Esophagus squamous epithelium (tissue), 5 donors: ENCODE data around the gene UBB. TPM values are rescaled to one million over a fixed set of nuclear protein-coding genes. Genes with fewer than 3 reads are reported as not detected.

ENCODE experiments used
- DNase-seq: peaks from one replicate; lab custom pipeline; 2025; lab: John Stamatoyannopoulos, UW
- H3K27ac ChIP-seq, 4 donors: fragments of 200-600 bp; sonication (generic); one replicate each; pipeline ENCODE4 v1.5.1; 2016 to 2019; ENCODE audit warnings: mild to moderate bottlenecking in 1 of 4
- H3K27me3 ChIP-seq, 4 donors: fragments of 200-600 bp; sonication (generic); 1 replicate in 3 of 4; 2 replicates in 1 of 4; pipeline versions ENCODE4 v1.5.1 to v1.6.0; 2017 to 2021; ENCODE audit warnings: antibody characterized with exemption in 1 of 4
- H3K36me3 ChIP-seq, 3 donors: fragments of 200-600 bp; sonication (generic); one replicate each; pipeline ENCODE4 v1.5.1; 2016 to 2019
- H3K4me1 ChIP-seq, 3 donors: fragments of 200-600 bp; sonication (generic); one replicate each; pipeline ENCODE4 v1.5.1; 2017 to 2019
- H3K4me3 ChIP-seq, 4 donors: fragments of 200-600 bp; sonication (generic); 1 replicate in 3 of 4; 2 replicates in 1 of 4; pipeline ENCODE4 v1.5.1; 2016 to 2019; ENCODE audit warnings: mild to moderate bottlenecking in 2 of 4, moderate library complexity in 1 of 4
- H3K9me3 ChIP-seq, 3 donors: fragments of 200-600 bp; sonication (generic); one replicate each; pipeline ENCODE4 v1.5.1; 2016 to 2019
- POLR2A ChIP-seq, 4 donors: fragments of 450-650 bp; IDR thresholded peaks; one replicate each; pipeline ENCODE4 v1.6.1; 2017; ENCODE audit warnings: antibody characterized with exemption in 4 of 4, mild to moderate bottlenecking in 4 of 4, moderate library complexity in 3 of 4
- WGBS, 2 donors: methylation state at CpG; one replicate each; pipeline ENCODE4 v1.1.5; 2018; 5-methylcytosine and 5-hydroxymethylcytosine counted together
- intact Hi-C: fragments of 100-400 bp; cut with DNase I; formaldehyde crosslinking; loops from one replicate; pipeline ENCODE4 v1.15.0; 2022
- total RNA-seq, 4 donors: library from RNA; depleted of rRNA; stranded (reverse); fragments of >200 nt; gene quantifications; one replicate each; pipeline ENCODE4 v1.1.0, GENCODE V29; 2016
- TF ChIP-seq, protein P1 (sequence below), 6 experiments: fragments of 450-650 bp in 4 of 6; fragments of 200-600 bp in 2 of 6; sonication (generic) in 2 of 6; IDR thresholded peaks; one replicate each; pipeline ENCODE4 v1.5.1; 2016 to 2019; ENCODE audit warnings: antibody characterized with exemption in 6 of 6, mild to moderate bottlenecking in 4 of 6, moderate library complexity in 4 of 6
- donor health status: DM: yes; HTN: yes; CAD: no.

Gene UBB
- total RNA-seq, 4 donors from 2014 or later = 360 to 590 (median 461) TPM

DNA sequence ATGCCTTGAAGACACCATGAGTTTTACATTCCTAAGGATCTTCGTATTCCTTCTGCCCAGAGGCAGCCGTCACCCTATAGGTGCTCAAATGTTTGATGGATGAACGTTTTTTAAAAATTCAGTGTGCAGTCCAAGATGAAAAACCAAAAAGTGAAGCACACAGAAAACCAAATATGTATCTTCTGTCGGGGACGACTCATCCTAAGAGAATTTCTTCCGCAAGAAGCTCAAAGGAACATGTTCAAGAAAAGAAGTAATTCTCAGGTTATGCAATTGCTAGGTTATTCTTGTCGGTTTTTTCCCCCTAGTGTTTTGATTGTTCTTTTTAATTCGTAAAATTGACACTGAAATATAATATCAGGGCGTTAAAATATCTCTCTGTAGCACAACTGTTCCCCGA, 29.1 kb upstream of the UBB start:
- TF ChIP-seq, protein P1, sequence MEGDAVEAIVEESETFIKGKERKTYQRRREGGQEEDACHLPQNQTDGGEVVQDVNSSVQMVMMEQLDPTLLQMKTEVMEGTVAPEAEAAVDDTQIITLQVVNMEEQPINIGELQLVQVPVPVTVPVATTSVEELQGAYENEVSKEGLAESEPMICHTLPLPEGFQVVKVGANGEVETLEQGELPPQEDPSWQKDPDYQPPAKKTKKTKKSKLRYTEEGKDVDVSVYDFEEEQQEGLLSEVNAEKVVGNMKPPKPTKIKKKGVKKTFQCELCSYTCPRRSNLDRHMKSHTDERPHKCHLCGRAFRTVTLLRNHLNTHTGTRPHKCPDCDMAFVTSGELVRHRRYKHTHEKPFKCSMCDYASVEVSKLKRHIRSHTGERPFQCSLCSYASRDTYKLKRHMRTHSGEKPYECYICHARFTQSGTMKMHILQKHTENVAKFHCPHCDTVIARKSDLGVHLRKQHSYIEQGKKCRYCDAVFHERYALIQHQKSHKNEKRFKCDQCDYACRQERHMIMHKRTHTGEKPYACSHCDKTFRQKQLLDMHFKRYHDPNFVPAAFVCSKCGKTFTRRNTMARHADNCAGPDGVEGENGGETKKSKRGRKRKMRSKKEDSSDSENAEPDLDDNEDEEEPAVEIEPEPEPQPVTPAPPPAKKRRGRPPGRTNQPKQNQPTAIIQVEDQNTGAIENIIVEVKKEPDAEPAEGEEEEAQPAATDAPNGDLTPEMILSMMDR (IDR thresholded peaks at IDR 0.05) = no peak
- no peak for TF ChIP-seq POLR2A (IDR thresholded peaks at IDR 0.05)
- peaks cover 0 to 16% (median 0%) of the 10 kb centered on the region in 3 donors for H3K36me3 ChIP-seq
- peaks cover 0 to 28% (median 0%) of the 10 kb centered on the region in 4 donors for H3K27me3 ChIP-seq
- 34 to 41% methylated on average over 10 of the region's 10 CpGs for WGBS, 2 donors
- no peak overlapping the region for H3K27ac ChIP-seq
- peaks cover 9 to 22% (median 9%) of the 10 kb centered on the region in 3 donors for H3K4me1 ChIP-seq
- H3K4me3 ChIP-seq = peak overlapping the region; percentile 47 to 75 (median 60)
- intact Hi-C loops = no loop called here
- no peak for DNase-seq
- H3K9me3 ChIP-seq = no peaks in the 10 kb centered on the region

DNA sequence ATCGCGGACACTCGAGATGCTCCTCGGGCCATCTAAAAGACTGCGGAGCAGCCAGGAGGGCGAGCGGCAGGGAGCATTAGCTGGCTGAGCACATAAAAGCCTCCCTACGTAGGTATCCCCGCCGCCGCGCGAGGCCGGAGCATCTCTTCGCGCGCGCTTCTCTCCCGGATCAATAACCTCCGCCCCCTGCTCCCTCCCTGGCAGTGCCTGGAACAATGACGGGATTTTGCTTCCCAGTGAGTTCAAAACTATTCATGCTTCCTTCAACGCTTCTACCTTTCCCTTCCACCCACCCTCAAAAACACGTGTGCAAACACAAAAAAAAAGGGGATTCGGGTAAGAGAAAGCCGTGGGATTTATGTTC, 28.6 kb upstream of the UBB start:
- 3% methylated on average over 11 to 17 of the region's 25 CpGs for WGBS, 2 donors
- H3K36me3 ChIP-seq = peaks cover 0 to 16% (median 0%) of the 10 kb centered on the region in 3 donors
- DNase-seq = no peak
- H3K4me3 ChIP-seq = peak overlapping the region; percentile 47 to 75 (median 60)
- peaks cover 0 to 28% (median 0%) of the 10 kb centered on the region in 4 donors for H3K27me3 ChIP-seq
- no peaks in the 10 kb centered on the region for H3K9me3 ChIP-seq
- peaks cover 9 to 22% (median 9%) of the 10 kb centered on the region in 3 donors for H3K4me1 ChIP-seq
- intact Hi-C loops = no loop called here
- peak overlapping the region in 1 of 4 donors; percentile 22 for H3K27ac ChIP-seq
- TF ChIP-seq, protein P1 (IDR thresholded peaks at IDR 0.05) = no peak
- no peak for TF ChIP-seq POLR2A (IDR thresholded peaks at IDR 0.05)

DNA sequence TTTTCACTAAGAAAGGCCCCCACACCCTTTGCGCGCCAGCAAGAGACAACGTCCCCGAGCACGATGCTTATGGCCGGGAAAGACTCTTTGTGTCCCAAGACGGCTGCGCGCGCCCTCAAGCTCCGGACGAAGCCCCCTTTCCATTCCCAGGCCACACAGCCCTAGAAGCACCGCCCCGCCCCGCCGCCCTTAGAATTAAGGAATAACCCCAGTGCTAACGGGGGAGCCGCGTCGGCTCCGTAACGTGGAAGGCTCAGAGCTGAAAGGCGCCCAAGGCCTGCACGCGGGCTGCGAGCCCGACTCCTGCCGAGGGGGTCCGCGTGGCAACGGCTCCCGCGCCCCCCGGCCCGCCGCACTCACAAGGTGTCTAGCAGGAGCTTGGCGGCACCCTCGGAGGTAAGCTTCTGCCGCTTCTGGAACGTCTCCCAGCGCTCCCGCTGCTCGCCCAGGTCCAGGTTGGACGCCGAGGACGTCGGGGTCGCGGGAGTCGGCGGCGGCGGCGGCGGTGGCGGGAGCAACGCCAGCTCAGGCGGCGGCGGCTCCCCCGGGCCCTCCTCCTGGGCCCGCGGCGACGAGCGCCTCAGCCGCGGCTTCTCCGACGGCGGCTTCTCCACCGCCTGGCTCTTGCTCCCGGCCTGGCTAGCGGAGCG, 28.1 kb upstream of the UBB start:
- Histone ChIP-seq H3K27me3 (peaks cover 0 to 28% (median 0%) of the 10 kb centered on the region in 4 donors), H3K27ac (peak overlapping the region in 3 of 4 donors; percentile 22 to 49 (median 33)), H3K4me3 (peak overlapping the region; percentile 47 to 75 (median 60)), H3K36me3 (peaks cover 0 to 16% (median 0%) of the 10 kb centered on the region in 3 donors), H3K4me1 (peaks cover 9 to 22% (median 9%) of the 10 kb centered on the region in 3 donors), H3K9me3 (no peaks in the 10 kb centered on the region)
- DNase-seq = no peak
- WGBS, 2 donors = 1 to 2% methylated on average over 24 to 40 of the region's 75 CpGs
- TF ChIP-seq, protein P1 (IDR thresholded peaks at IDR 0.05) = no peak
- no peak for TF ChIP-seq POLR2A (IDR thresholded peaks at IDR 0.05)
- intact Hi-C loops = no loop called here

DNA sequence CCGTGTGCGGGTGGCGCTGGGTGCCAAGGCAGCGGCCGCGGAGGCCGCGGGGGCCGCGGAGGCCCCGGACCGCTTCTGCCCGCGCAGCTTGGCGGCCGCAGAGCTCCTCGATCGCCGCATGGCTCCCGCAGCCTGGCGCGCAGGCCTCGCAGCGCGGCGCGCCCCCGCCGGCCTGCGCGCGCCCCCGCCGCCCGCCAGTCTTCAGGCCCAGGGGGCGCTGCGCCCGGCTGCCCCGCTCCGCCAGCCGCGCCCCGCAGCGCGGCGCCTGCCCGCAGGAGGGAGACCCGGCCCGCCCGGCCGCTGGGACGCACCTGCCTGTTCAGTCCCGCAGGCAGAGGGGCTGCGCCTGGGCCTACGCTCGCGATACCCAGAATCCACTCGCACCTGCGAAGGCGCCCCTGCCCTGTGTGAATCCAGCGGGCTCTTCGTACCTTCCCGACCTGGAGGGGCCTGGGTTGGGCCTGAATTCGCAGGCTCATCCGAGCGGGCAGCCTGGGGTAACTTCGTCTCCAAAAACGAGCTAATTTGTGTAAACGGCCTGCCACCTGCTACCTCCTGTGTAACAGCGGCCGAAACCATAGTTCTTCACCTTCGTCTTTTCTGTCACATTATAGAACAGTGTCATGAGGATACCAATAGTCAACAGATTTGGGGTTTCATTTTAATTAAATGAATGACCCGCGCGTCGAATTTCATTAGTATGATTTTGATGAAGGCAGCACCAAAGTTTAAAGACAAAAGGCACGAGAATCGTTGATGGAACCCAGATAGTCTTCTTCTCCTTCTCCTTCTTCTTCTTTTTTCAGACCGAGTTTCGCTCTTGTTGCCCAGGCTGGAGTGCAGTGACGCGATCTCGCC, 27.3 kb upstream of the UBB start, which contains the start of gene CENPV:
TSS of gene CENPV (minus strand) at position 153 of the 858 bp plus-strand sequence. CDS start at position 120, 33 bp downstream.
- WGBS, 2 donors = 59 to 70% methylated on average over 17 to 23 of the region's 83 CpGs
- H3K27me3 ChIP-seq = peaks cover 0 to 28% (median 0%) of the 10 kb centered on the region in 4 donors
- peak within 1 kb of the TSS in 3 of 4 donors; percentile 22 to 49 (median 33) for H3K27ac ChIP-seq
- intact Hi-C loops = no loop called here
- H3K4me3 ChIP-seq = peak within 1 kb of the TSS; percentile 47 to 75 (median 60)
- no peak for DNase-seq
- H3K9me3 ChIP-seq = no peaks in the 10 kb centered on the region
- H3K4me1 ChIP-seq = peaks cover 9 to 22% (median 9%) of the 10 kb centered on the region in 3 donors
- TF ChIP-seq POLR2A (IDR thresholded peaks at IDR 0.05) = no peak
- TF ChIP-seq, protein P1 (IDR thresholded peaks at IDR 0.05) = no peak
- peaks cover 0 to 12% (median 0%) of the 10 kb centered on the region in 3 donors for H3K36me3 ChIP-seq
